Middle frontal gyrus (tissue), 1 donor: Measurements from ENCODE around the gene HRH1.
A peak's percentile ranks its signal among the peaks of the same experiment; 100 is the strongest.

Source experiments
- DNase-seq: peaks from one replicate; pipeline ENCODE4 v3.0.0-alpha.2; 2015; ENCODE audit warnings: low spot score; ENCODE audit errors: extremely low spot score

HRH1 gene

DNA sequence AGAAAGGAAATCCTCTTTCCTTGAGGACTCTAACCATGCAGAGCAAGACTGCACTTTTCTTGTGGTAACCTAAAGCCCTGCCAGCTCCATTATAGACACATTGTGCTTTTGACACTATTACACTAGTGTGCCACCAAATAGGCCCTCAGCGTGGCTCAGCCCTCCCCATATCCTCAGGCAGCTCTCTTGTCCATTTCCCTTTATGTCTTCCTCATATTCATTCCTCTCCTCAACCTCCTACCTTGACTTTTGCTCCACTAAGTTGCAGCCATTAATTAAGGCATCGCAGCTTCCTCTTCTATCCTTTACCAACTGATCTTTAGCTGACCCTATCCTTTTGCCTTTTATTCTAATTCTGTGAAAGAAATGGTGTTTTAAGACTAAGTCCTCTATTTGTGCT, 121.6 kb downstream of the HRH1 start:
- no peak for DNase-seq

GRCh38 chr3:11276901-11277300, 122.6 kb downstream of the HRH1 start:
- DNase-seq, result no peak

- DNase-seq, result peak; percentile 90
Measured at GRCh38 chr3:11282250-11283138, 128.2 kb downstream of the HRH1 start.

GRCh38 chr3:11283139-11283475, 128.8 kb downstream of the HRH1 start:
- DNase-seq, result no peak

DNA sequence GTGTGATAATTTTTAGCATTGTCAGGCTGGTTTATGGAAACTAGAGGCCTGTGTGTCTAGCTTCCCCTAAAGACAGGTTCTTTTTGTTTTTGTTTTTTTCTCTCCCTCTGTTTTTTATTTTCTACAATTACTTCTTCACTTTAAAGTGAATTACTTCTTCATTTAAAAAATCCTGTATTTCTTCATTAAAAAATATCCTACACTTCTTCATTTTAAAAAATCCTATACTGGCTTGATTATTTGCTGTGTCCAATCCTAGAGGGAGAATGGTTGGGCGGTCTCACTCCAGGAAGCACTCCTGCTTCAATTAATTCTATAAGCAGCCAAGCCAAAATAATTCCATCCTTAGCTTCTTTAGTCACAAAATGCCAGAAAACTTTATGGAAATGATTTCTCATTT, 129.7 kb downstream of the HRH1 start:
- no peak for DNase-seq

DNA sequence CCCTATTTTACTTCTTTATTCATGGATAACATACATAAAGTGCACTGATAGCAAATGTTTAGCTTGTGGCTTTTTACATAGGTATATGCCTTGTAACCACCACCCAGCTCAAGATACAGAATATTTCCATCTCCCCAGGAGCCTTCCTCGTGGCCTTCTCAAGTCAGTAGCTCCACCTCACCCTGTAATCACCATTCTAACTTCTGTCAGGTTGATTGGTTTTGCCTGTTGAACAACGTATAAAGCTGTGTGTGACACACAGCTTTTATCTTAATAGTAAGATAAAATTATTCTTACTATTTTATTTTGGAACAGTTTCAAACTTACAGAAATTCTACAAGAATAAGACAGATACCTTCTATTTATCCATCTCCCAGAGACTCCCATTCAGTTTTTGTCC, 131.2 kb downstream of the HRH1 start:
- DNase-seq, result no peak

DNA sequence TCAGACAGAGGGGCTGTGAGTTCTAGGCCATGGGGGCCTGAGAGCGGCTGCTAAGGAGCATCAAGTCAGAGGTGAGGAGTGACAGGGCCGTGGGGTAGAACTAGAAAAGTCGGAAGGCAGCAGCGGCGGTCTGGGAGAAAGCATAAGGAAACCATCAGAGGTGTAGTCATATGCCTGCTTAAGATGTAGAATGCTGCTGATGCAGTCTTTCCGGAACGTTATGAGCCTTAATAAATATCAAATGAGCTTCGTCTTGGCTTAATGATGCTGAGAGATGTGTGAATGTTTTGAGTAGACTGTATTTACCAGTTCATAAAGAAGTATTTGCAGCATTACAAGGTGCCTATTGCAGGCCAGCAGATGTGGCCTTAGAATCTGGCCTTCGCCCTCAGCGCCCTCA, 133.1 kb downstream of the HRH1 start:
- no peak for DNase-seq

DNA sequence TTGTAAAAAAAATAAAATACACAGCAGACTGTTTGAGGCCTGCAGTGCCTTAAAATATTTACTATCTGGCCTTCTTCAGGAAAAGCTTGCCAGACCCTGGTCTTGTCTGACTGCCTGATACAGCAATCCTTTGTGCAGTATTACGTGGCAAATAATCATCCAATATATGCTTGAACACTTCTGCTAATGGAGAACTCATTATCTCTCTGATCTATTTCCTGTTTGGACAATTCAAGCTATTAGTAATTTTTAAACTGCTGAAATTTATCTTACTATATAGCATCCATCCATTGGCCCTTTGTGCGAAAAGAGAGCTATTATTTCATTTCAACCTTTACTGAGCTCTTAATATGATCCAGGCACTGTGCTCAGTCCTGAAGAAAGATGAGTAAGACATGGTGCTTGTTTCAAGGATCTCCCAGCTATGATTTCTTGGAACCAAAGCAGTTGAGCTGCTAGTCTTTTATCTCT, 133.8 kb downstream of the HRH1 start:
- no peak for DNase-seq

DNA sequence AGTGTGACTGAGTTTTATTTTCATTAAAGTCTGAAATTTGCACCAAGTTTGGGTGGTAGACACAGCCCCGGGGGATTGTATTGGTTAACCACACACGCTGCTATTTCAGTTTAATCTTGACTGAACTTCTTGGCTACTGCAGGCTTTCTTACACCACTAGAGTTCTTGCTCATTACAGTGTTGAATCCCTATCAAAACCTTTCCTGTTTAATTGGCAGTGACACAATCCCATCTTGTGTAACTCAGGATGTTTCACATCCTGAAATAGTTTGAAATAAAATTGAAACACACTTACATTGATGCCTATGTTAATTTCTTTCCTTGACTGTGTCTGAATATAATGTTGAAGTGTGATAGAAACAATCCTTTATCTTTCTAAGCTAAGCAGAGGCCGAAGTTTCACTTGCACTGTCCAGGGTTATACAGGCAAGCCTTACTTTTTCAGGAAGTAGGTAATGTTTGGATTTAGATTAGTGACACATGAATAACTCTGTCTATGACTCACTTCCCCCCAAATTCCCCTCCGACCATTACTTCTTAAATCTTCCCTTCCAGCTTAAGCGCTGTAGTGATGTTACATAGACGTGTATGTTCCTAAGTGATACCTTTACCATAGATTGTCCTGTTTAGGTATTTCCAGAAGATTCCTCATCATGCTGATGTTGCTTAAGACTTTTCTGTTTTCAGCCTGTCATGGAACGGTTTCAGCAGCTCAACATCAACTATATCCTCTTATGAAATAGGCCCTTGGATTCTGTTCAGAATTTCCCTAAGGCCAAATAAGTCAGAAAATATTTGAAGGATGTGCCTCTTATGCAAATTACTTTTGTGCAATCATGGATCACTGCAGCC, 134.7 kb downstream of the HRH1 start:
- DNase-seq, result no peak

DNA sequence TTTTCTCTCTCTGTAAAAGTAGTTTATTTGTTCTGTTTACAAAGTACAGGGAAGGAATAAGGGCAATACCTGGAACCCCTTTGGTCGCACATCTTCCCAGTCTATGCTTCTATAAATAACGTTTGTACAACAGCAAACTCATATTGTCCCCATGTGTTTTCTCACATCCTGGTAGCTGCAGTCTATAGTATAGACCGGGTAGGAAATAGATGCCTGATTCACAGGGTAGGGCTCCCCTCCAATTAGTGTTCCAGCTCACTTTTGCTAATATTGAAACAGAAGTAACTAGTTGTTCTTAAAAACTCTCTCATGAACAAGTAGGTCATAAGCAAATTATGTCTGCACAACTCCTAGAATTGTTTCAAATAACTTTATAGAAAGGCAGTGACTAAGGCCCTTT, 135.6 kb downstream of the HRH1 start:
- DNase-seq, result no peak

- no peak for DNase-seq
Measured at GRCh38 chr3:11290743-11291680, 136.7 kb downstream of the HRH1 start.

GRCh38 chr3:11291808-11292207, 137.5 kb downstream of the HRH1 start:
- no peak for DNase-seq

DNA sequence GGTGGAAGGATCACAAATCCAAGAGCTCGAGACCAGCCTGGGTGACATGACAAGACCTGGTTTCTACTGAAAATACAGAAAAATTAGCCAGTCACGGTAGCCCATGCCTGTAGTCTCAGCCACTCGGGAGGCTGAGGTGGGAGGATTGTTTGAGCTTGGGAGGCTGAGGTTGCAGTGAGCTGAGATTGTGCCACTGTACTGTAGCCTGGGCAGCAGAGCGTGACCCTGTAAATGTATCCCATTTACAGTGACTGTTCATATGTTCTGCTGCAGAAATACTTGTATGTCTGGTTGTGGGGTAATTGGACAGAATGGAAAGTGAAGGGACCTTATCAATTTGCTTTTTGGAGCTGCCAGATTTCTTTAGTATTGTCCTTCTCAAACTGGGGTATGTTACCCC, 142.8 kb downstream of the HRH1 start:
- DNase-seq, result no peak

DNA sequence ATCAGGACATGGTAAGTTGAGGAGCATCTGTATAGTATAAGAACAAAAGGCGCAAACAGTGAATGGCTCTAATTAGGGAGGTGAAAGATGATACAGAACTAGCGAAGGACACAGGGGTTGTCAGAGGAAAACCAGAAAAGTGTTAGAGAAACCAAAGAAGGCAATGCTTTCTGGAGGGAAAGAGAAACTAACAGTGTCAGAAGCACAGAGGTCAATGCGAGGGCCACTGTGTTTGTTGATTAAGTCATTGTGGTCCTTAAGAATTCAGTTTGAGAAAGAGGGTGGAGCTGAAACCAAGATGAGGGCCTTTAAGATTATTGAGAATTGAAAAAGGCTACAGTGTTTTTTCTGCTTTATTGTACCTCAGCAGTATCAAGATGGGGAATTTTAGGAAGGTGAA, 146.7 kb downstream of the HRH1 start:
- DNase-seq, result no peak

DNA sequence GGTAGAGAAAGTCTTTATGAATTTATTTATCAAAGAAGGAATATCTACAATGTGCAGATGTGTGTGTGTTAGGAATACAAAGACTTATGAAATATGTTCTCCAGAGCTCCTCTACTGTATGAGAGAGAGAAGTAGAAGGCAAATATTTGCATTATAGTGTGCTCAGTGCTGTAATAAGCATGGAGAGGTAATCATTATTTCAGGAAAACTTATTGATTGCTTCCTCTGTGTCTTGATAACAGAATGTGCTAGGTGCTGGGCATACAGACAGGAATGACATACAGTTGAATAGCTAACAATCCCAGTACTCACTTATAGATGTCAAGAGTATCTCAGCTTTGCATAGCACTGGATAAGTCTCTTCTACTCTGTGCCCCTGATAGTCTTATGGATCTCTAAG, 148.2 kb downstream of the HRH1 start:
- no peak for DNase-seq

- no peak for DNase-seq
Measured at GRCh38 chr3:11304175-11304574, 149.9 kb downstream of the HRH1 start.

GRCh38 chr3:11305509-11305908, 151.2 kb downstream of the HRH1 start:
- no peak for DNase-seq

DNA sequence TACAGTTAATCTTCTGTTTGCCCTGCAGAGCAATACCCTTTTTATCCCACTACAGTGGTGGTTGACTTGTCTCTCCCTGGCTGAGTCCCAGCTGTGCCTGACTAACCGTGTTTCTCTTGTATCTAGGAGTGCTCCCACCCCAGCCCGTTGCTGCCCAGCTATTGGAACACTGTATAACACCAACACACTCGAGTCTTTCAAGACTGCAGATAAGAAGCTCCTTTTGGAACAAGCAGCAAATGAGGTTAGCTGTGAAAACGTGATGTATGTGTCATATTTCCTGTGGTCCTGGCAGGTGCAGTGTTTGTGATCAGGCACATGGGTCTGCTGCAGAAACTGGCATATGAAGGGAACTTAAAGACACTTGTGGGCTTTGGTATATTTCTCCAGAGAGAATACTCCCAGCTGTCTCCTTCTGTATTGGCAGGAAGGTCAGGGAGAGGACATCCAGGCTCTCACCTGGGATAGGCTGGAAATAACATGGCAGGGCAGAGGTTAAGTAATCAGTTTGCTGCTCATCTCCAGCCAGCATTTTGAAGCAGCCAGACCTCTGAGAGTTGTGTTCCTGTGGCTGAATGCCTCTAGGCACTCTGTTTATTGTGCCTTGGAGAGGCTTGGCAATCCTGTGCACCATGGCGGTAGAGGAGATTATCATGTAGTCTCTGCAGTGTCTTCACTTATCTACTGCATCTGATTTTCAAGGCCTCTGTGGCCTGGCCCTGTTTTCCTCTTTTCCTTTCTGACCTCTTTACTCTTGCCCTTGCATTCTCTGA, 152.7 kb downstream of the HRH1 start:
- no peak for DNase-seq

DNA sequence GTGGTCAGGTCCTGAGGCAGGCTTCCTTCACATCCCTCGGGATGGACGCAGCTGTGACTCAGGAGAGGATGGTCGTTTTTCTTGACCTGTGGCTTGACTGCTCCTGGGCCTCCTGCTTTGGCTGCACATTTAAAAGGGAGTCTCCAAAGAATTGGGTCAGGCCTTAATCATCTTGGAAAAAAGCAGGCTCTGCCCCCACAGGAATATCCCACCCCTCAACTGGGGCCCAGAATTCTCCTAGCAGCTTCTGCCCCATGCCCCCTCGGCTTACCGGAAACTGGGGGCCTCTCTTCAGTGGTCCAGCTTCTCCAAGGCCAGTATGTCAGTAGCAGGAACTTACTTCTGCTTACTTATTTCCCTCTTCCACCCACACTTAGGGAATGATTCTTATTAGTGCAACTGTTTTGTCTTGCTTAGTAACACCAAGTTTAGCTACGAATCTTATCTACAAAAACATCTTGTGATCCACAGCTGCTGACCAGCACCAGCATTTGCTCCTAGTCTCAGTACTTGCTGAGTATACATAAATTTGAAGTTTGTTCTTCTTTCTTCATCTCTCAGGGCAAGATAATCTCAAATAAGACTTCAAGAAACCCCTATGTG, 153.6 kb downstream of the HRH1 start:
- no peak for DNase-seq

GRCh38 chr3:11310258-11310657, 156.0 kb downstream of the HRH1 start:
- DNase-seq, result no peak
